ENCODE measurements around the gene BACH2. TPM values are rescaled to one million over a fixed set of nuclear protein-coding genes. Genes with fewer than 3 reads are reported as not detected.
"Not testable (repeated sequence)": the region's sequence is repeated elsewhere in the genome, so short reads cannot be mapped to it uniquely, and the experiment has no call there.

Gene BACH2
- total and polyA plus RNA-seq, 4 donors, result 11.0 to 16.7 (median 12.9) TPM

DNA sequence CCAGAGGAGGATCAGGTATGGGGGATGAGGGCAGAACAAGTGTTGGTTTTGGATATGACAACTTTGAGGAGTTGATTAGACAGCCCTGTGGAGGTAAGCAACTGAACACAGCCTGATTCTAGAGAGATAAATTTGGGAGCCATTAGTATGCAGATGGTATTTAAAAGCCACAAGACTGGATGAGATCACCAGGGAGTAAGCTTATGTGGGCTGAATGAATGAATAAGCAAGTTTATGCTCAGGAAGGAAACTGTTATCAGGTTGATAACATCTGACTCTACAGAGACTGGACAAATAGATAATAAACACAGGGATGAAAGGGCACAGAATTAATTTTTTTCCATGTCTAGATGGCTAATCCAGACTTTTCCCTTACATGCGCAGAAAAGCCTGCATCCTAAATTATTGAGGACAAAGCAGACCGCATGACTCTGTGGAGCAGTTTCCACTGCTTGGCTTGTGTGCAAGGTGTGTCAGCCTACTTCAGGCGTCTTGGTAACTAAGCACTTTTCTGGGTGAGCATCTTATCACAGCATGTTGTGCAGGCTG, 251.7 kb downstream of the BACH2 start:
- no peak overlapping the region for H3K4me3 ChIP-seq (ENCODE audit: low read depth, low read length)
- no peaks in the 10 kb centered on the region for H3K27me3 ChIP-seq (ENCODE audit: control insufficient read depth, insufficient read depth, low read length)
- no peaks in the 10 kb centered on the region for H3K36me3 ChIP-seq (ENCODE audit: control insufficient read depth, insufficient read depth, low read length)
- no peaks in the 10 kb centered on the region for H3K9me3 ChIP-seq (ENCODE audit: control insufficient read depth, insufficient read depth, low read length)
- H3K27ac ChIP-seq (ENCODE audit: low read depth, low read length), result no peak overlapping the region
- 57% methylated on average over 3 of the region's 3 CpGs for WGBS (ENCODE audit: insufficient coverage)
- peak in 1 of 6 donors; percentile 49 for DNase-seq (ENCODE audit: low read depth in 4 of 6, low spot score in 6 of 6)
- H3K4me1 ChIP-seq (ENCODE audit: control insufficient read depth, insufficient read depth, low read length), result no peaks in the 10 kb centered on the region

DNA sequence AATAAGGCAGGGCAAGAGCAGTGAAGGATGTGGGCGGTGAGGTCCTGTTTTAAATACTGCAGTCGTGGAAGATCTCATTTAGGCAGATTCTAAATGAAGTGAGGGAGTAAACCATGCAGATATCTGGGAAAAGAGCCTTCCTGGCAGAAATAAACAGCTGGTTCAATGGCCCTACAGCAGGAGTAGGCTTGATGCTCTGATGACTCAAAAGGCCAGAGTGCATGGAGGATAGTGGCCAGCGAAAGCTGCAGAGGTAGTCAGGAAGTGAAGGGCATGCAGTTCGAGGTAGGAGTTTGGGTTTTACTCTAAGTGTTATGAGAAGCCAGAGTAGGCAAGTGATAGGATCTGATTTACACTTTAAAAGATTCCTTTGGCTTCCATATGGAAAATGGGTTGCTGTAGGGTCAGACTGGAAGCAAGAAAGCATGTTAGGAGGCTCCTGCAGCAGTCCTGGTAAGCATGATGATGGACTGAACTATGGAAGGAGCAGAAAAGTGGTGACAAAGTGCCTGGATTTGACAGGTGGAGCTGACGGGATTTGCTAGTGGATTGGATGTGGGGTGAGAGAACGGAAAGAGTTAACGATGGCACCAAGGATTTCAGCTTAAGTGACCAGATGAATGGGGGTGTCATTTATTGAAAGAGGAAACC, 252.3 kb downstream of the BACH2 start:
- no peak overlapping the region for H3K27ac ChIP-seq (ENCODE audit: low read depth, low read length)
- H3K9me3 ChIP-seq (ENCODE audit: control insufficient read depth, insufficient read depth, low read length), result no peaks in the 10 kb centered on the region
- 92% methylated on average over 7 of the region's 7 CpGs for WGBS (ENCODE audit: insufficient coverage)
- no peaks in the 10 kb centered on the region for H3K36me3 ChIP-seq (ENCODE audit: control insufficient read depth, insufficient read depth, low read length)
- H3K27me3 ChIP-seq (ENCODE audit: control insufficient read depth, insufficient read depth, low read length), result no peaks in the 10 kb centered on the region
- DNase-seq (ENCODE audit: low read depth in 4 of 6, low spot score in 6 of 6), result no peak
- H3K4me3 ChIP-seq (ENCODE audit: low read depth, low read length), result no peak overlapping the region
- H3K4me1 ChIP-seq (ENCODE audit: control insufficient read depth, insufficient read depth, low read length), result no peaks in the 10 kb centered on the region

DNA sequence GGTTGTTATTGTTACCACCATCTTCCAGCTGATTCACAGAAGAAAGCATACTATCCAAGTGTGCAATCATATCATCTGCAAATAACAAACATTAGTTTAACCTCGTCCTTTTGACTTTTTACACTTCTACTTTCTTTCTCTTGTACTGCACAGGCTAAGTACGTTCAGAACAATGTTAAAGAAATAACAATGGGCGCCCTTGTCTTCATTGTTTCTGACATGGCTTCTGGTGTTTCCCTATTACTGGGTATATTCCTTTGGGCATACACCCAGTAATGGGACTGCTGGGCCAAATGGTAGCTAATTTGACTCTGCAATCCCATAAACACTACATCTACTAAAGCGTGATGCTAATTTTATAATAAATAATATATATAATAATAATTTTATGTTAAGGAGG, 255.7 kb downstream of the BACH2 start:
- Histone ChIP-seq H3K27ac (ENCODE audit: low read depth, low read length) (no peak overlapping the region), H3K36me3 (ENCODE audit: control insufficient read depth, insufficient read depth, low read length) (no peaks in the 10 kb centered on the region), H3K27me3 (ENCODE audit: control insufficient read depth, insufficient read depth, low read length) (no peaks in the 10 kb centered on the region), H3K4me3 (ENCODE audit: low read depth, low read length) (no peak overlapping the region), H3K4me1 (ENCODE audit: control insufficient read depth, insufficient read depth, low read length) (no peaks in the 10 kb centered on the region), H3K9me3 (ENCODE audit: control insufficient read depth, insufficient read depth, low read length) (no peaks in the 10 kb centered on the region)
- WGBS (ENCODE audit: insufficient coverage), result 71% methylated on average over 1 of the region's 4 CpGs
- DNase-seq (ENCODE audit: low read depth in 4 of 6, low spot score in 6 of 6), result no peak

GRCh38 chr6:90039911-90040310, 256.7 kb downstream of the BACH2 start:
- Histone ChIP-seq H3K27me3 (ENCODE audit: control insufficient read depth, insufficient read depth, low read length) (no peaks in the 10 kb centered on the region), H3K4me1 (ENCODE audit: control insufficient read depth, insufficient read depth, low read length) (no peaks in the 10 kb centered on the region), H3K4me3 (ENCODE audit: low read depth, low read length) (no peak overlapping the region), H3K36me3 (ENCODE audit: control insufficient read depth, insufficient read depth, low read length) (no peaks in the 10 kb centered on the region), H3K27ac (ENCODE audit: low read depth, low read length) (no peak overlapping the region), H3K9me3 (ENCODE audit: control insufficient read depth, insufficient read depth, low read length) (no peaks in the 10 kb centered on the region)
- WGBS (ENCODE audit: insufficient coverage), result no CpG with 5 or more reads among the region's 2 CpGs
- DNase-seq (ENCODE audit: low read depth in 4 of 6, low spot score in 6 of 6), result no peak

- Histone ChIP-seq H3K27me3 (ENCODE audit: control insufficient read depth, insufficient read depth, low read length) (no peaks in the 10 kb centered on the region), H3K4me3 (ENCODE audit: low read depth, low read length) (no peak overlapping the region), H3K27ac (ENCODE audit: low read depth, low read length) (no peak overlapping the region), H3K4me1 (ENCODE audit: control insufficient read depth, insufficient read depth, low read length) (no peaks in the 10 kb centered on the region), H3K9me3 (ENCODE audit: control insufficient read depth, insufficient read depth, low read length) (no peaks in the 10 kb centered on the region), H3K36me3 (ENCODE audit: control insufficient read depth, insufficient read depth, low read length) (no peaks in the 10 kb centered on the region)
- 92% methylated on average over 11 of the region's 18 CpGs for WGBS (ENCODE audit: insufficient coverage)
- no peak for DNase-seq (ENCODE audit: low read depth in 4 of 6, low spot score in 6 of 6)
Measured at GRCh38 chr6:90038961-90039653, 257.5 kb downstream of the BACH2 start.

GRCh38 chr6:90036963-90037362, 259.7 kb downstream of the BACH2 start:
- no CpG with 5 or more reads among the region's 3 CpGs for WGBS (ENCODE audit: insufficient coverage)
- Histone ChIP-seq H3K9me3 (ENCODE audit: control insufficient read depth, insufficient read depth, low read length) (no peaks in the 10 kb centered on the region), H3K4me3 (ENCODE audit: low read depth, low read length) (no peak overlapping the region), H3K4me1 (ENCODE audit: control insufficient read depth, insufficient read depth, low read length) (no peaks in the 10 kb centered on the region), H3K27ac (ENCODE audit: low read depth, low read length) (no peak overlapping the region), H3K27me3 (ENCODE audit: control insufficient read depth, insufficient read depth, low read length) (no peaks in the 10 kb centered on the region), H3K36me3 (ENCODE audit: control insufficient read depth, insufficient read depth, low read length) (no peaks in the 10 kb centered on the region)
- DNase-seq (ENCODE audit: low read depth in 4 of 6, low spot score in 6 of 6), result no peak

DNA sequence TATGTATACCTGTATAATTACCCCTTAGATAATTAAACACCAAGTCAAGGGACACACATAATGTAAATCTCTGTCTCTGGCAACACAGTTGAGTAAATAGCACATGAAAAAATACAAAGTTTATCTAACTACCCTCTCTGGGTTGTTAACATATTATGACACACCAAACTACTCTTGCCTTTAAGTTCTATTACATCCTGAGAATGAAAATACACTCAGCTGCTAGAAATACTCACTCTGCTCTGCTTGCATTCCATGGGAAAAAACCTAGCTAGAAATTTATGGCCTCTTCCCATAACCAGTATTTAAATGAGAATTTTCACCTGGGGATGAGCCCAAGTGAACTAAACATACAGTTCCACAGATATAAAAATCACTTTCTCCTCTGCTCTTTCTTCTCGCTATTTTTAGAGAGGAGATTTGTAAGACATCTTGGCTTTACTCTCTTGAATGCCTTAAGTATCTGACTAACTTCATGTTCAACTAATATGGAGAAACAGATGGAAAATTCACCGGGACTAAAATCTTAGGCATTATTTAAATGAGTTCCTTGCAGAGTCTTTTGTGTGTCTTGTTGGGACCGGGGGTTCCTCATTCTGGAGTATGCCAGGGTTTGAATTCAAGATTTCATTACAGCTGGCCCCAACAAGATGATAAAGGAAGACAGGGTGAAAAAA, 261.5 kb downstream of the BACH2 start:
- Histone ChIP-seq H3K4me3 (ENCODE audit: low read depth, low read length) (no peak overlapping the region), H3K36me3 (ENCODE audit: control insufficient read depth, insufficient read depth, low read length) (no peaks in the 10 kb centered on the region), H3K27ac (ENCODE audit: low read depth, low read length) (no peak overlapping the region), H3K9me3 (ENCODE audit: control insufficient read depth, insufficient read depth, low read length) (no peaks in the 10 kb centered on the region), H3K4me1 (ENCODE audit: control insufficient read depth, insufficient read depth, low read length) (peaks cover under 1% of the 10 kb centered on the region), H3K27me3 (ENCODE audit: control insufficient read depth, insufficient read depth, low read length) (no peaks in the 10 kb centered on the region)
- 71% methylated on average over 1 of the region's 3 CpGs for WGBS (ENCODE audit: insufficient coverage)
- peak in 1 of 6 donors; percentile 51 for DNase-seq (ENCODE audit: low read depth in 4 of 6, low spot score in 6 of 6)

GRCh38 chr6:90033746-90034271, 262.8 kb downstream of the BACH2 start:
- Histone ChIP-seq H3K9me3 (ENCODE audit: control insufficient read depth, insufficient read depth, low read length) (no peaks in the 10 kb centered on the region), H3K4me3 (ENCODE audit: low read depth, low read length) (no peak overlapping the region), H3K4me1 (ENCODE audit: control insufficient read depth, insufficient read depth, low read length) (peaks cover 8% of the 10 kb centered on the region), H3K27ac (ENCODE audit: low read depth, low read length) (no peak overlapping the region), H3K36me3 (ENCODE audit: control insufficient read depth, insufficient read depth, low read length) (no peaks in the 10 kb centered on the region), H3K27me3 (ENCODE audit: control insufficient read depth, insufficient read depth, low read length) (no peaks in the 10 kb centered on the region)
- DNase-seq (ENCODE audit: low read depth in 4 of 6, low spot score in 6 of 6), result peak in 1 of 6 donors; percentile 38
- 40% methylated on average over 1 of the region's 3 CpGs for WGBS (ENCODE audit: insufficient coverage)

- WGBS (ENCODE audit: insufficient coverage), result 100% methylated on average over 3 of the region's 5 CpGs
- H3K4me1 ChIP-seq (ENCODE audit: control insufficient read depth, insufficient read depth, low read length); H3K36me3 ChIP-seq (ENCODE audit: control insufficient read depth, insufficient read depth, low read length); H3K27ac ChIP-seq (ENCODE audit: low read depth, low read length); H3K9me3 ChIP-seq (ENCODE audit: control insufficient read depth, insufficient read depth, low read length); H3K27me3 ChIP-seq (ENCODE audit: control insufficient read depth, insufficient read depth, low read length); H3K4me3 ChIP-seq (ENCODE audit: low read depth, low read length); DNase-seq (ENCODE audit: low read depth in 4 of 6, low spot score in 6 of 6): not testable (repeated sequence)
Measured at GRCh38 chr6:90032489-90033212, 264.0 kb downstream of the BACH2 start.

Measured in spinal cord (tissue), 10 donors.